Astrocyte of the spinal cord (primary cell): ENCODE results near the gene ADAMTS2.

Experiments
- DNase-seq: peaks from one replicate; pipeline ENCODE4 v3.0.0; 2011; ENCODE audit warnings: low read depth, low spot score
- H3K4me3 ChIP-seq: 2 replicates; pipeline ENCODE4 v1.5.1; 2011; ENCODE audit warnings: low read depth, mild to moderate bottlenecking, low read length, moderate library complexity
- in situ Hi-C: cut with HindIII; loops from 2 replicates; pipeline ENCODE4 v1.10.0; 2017; ENCODE audit warnings: low sequenced_read_pairs
- TF ChIP-seq, protein P1 (sequence below): IDR thresholded peaks from 2 replicates; pipeline ENCODE4 v1.5.1; 2012; ENCODE audit warnings: low read depth, mild to moderate bottlenecking, low read length, inconsistent platforms

ADAMTS2 gene

DNA sequence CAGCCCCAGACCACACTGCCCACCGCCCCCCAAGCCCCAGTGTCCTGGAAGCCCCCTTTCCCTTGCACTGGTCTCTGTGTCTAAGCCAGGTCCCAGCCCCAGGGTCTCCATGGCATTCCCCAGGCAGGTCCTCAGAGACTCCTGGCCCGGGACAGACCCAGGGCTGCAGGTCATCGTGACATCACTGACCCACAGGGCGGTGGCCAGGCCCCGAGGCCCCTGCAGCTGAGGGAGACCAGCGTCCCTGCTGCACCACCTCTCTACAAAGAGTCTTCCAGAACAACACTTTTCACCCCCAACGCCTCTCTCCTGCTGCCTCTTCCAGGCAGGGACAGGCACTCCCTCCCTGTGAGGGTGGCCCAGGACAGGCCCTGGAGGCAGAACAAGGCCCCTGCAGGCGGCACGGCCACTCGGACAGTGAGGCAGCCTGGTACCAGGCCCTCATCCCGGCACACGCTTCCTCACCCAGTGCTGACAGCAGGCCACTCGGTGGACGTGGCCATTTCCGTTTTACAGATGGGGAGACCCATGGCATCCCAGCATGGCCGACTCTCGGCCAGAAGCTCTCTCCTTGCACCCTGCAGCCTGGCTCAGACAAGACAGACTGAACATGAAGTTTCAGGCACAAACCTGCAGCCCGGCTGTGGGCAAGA is 136.4 kb downstream of the ADAMTS2 start:
- in situ Hi-C loops: no loop called here
- H3K4me3 ChIP-seq: no peak overlapping the region
- TF ChIP-seq, protein P1, sequence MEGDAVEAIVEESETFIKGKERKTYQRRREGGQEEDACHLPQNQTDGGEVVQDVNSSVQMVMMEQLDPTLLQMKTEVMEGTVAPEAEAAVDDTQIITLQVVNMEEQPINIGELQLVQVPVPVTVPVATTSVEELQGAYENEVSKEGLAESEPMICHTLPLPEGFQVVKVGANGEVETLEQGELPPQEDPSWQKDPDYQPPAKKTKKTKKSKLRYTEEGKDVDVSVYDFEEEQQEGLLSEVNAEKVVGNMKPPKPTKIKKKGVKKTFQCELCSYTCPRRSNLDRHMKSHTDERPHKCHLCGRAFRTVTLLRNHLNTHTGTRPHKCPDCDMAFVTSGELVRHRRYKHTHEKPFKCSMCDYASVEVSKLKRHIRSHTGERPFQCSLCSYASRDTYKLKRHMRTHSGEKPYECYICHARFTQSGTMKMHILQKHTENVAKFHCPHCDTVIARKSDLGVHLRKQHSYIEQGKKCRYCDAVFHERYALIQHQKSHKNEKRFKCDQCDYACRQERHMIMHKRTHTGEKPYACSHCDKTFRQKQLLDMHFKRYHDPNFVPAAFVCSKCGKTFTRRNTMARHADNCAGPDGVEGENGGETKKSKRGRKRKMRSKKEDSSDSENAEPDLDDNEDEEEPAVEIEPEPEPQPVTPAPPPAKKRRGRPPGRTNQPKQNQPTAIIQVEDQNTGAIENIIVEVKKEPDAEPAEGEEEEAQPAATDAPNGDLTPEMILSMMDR: no peak
- no peak for DNase-seq

- H3K4me3 ChIP-seq: no peak overlapping the region
- in situ Hi-C loops: no loop called here
- no peak for DNase-seq
Observed at GRCh38 chr5:179207920-179208705, 137.1 kb downstream of the ADAMTS2 start.

DNA sequence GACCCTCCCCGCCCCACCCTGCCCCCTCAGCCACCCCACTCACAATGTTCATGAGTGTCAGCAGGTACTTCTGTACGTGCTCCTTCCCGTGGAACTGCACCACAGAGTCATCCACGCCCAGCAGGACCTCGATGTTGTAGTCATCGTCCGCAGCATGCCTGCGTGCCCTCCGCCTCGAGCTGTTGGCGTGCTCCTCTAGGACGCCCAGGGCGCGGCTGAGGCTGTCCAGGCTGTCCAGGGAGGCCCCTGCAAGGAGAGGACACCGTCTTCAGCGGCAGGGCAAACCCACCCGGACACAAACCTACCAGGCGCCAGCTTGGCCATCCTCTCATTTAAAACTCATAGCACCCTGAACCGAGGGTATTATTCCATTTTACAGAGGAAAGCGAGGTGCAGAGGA is 137.8 kb downstream of the ADAMTS2 start:
- DNase-seq: no peak
- no peak overlapping the region for H3K4me3 ChIP-seq
- in situ Hi-C loops: no loop called here
- TF ChIP-seq, protein P1: no peak

More at GRCh38 chr5:179207920-179208705, 137.1 kb downstream of the ADAMTS2 start:
- TF ChIP-seq, protein P1: no peak

DNA sequence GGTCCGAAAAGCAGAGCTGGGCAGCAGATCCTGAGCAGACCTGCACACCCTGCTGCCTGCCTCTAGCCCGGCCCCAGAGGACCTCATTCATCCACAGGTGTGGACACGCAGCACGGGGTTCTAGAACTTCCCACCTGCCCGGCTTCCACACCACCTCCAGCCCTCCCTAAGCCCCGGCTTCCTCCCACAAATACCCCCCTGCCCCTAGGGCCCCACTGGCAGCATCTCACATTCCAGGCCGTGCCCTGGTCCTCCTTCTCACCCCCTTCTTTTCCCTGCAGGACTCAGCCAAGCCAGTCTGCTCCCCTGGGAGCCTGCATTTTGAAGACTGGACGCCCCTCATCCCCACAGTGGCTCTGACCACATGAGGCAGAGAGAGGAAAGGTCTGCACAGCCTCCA is 138.9 kb downstream of the ADAMTS2 start:
- in situ Hi-C loops: no loop called here
- DNase-seq: no peak
- TF ChIP-seq, protein P1: no peak
- H3K4me3 ChIP-seq: no peak overlapping the region

DNA sequence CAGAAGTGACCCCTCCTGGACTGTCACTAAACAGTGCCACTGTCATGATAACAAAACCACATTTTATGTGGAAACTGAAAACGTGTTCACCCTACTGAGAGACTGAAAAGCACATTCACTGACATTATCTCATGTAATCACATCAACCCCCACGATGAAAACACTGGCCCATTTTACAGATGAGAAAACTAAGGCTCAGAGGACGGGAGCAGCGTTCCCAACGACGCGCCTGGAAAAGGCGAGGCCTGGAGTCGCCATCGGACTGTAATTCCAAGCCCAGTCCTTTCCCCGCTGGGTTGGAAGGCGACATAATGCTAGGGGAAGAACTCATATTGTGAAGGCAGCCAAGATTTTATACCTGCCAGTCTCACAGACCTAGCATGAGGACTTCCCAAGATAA is 140.0 kb downstream of the ADAMTS2 start:
- in situ Hi-C loops: no loop called here
- no peak overlapping the region for H3K4me3 ChIP-seq
- no peak for DNase-seq
- TF ChIP-seq, protein P1: no peak

DNA sequence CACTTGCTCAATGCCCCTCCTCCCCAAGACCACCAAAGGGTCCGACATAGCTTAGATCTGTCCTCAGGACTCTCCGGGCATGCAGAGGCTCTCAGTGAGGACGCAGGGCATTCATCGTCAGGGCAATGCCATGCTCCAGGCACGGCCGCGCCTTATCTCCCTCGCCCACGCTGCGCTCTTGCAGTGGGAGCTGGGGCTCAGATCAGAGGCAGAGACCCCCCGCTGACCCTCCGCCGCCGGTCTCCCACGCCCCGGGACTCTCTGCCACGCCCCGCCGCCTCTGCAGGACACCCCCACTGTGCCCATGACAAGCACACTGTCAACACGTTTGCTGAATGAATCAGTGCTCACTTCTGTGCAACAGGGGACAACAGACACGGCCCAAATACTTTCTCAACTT is 140.7 kb downstream of the ADAMTS2 start:
- no peak for DNase-seq
- in situ Hi-C loops: no loop called here
- no peak overlapping the region for H3K4me3 ChIP-seq
- TF ChIP-seq, protein P1: no peak
